ENCODE data around the gene HOXB2. TPM values are rescaled to one million over a fixed set of nuclear protein-coding genes. Genes with fewer than 3 reads are reported as not detected.
A peak's percentile ranks its signal among the peaks of the same experiment; 100 is the strongest.

Gene HOXB2
- total and polyA plus RNA-seq, 9 of the 15 experiments (the other 6 are each of a cell fraction or from before 2014, with no cell fraction given): 2.1 to 97.7 (median 21.2) TPM

DNA sequence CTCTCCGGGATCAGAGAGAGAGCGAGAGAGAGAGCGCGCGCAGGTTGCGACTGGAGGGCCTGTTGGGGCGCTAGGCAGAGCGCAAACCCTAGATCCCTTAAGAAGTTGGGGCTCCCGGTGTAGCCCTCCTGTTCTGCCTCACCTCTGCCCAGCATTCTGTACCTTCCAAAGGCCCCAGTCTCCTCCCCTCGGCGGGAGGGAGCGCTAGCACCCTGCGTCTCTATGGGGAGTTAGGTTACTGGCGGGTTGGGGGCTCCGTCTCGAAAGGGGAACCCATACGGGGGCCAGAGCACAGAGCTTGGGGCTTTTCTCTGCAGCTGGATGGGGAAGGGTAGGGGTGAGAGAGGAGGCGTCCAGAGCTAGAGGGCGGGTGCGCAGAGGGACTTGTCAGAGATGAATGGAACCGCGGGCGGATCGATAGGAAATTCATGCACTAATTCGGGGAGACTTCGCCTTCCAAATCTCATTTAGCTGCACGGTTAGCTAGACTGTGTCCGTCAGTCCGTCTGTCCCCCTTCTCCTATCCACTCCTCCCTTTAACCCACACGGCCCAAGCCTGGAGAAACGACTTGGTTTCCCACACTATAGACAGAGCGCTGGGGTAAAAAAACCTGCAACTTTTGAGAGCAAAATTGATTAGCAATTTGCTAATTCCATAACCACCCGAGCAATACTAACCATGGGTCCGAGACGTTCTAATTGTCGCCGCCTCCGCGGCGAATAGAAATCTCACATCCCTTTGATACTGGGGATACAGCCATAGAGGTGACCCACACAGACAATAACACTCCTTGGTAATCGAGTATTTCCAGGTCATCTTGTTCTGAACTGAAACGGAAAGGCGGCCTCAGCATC, 33.9 kb upstream of the HOXB2 start (continued):
- TF ChIP-seq CHD1 (IDR thresholded peaks at IDR 0.05; ENCODE audit: low read length): peak; percentile 67
- TF ChIP-seq, protein P1, sequence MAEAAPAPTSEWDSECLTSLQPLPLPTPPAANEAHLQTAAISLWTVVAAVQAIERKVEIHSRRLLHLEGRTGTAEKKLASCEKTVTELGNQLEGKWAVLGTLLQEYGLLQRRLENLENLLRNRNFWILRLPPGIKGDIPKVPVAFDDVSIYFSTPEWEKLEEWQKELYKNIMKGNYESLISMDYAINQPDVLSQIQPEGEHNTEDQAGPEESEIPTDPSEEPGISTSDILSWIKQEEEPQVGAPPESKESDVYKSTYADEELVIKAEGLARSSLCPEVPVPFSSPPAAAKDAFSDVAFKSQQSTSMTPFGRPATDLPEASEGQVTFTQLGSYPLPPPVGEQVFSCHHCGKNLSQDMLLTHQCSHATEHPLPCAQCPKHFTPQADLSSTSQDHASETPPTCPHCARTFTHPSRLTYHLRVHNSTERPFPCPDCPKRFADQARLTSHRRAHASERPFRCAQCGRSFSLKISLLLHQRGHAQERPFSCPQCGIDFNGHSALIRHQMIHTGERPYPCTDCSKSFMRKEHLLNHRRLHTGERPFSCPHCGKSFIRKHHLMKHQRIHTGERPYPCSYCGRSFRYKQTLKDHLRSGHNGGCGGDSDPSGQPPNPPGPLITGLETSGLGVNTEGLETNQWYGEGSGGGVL (CRISPR knock-in tag; IDR thresholded peaks at IDR 0.05): no peak
- 0 out of 2 replicates have a peak, but pooled peaks have one; percentile 8 for TF ChIP-seq RAD51 (IDR thresholded peaks at IDR 0.05; ENCODE audit: borderline replicate concordance, low read depth)
- no peak for TF ChIP-seq BCL6 (CRISPR knock-in tag; IDR thresholded peaks at IDR 0.05)
- TF ChIP-seq SMARCE1 (IDR thresholded peaks at IDR 0.05): 0 out of 2 replicates have a peak, but pooled peaks have one; percentile 39
- TF ChIP-seq PYGO2 (tag; IDR thresholded peaks at IDR 0.05): no peak
- TF ChIP-seq, protein P2, sequence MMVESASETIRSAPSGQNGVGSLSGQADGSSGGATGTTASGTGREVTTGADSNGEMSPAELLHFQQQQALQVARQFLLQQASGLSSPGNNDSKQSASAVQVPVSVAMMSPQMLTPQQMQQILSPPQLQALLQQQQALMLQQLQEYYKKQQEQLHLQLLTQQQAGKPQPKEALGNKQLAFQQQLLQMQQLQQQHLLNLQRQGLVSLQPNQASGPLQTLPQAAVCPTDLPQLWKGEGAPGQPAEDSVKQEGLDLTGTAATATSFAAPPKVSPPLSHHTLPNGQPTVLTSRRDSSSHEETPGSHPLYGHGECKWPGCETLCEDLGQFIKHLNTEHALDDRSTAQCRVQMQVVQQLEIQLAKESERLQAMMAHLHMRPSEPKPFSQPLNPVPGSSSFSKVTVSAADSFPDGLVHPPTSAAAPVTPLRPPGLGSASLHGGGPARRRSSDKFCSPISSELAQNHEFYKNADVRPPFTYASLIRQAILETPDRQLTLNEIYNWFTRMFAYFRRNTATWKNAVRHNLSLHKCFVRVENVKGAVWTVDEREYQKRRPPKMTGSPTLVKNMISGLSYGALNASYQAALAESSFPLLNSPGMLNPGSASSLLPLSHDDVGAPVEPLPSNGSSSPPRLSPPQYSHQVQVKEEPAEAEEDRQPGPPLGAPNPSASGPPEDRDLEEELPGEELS (CRISPR knock-in tag; IDR thresholded peaks at IDR 0.05; ENCODE audit: borderline replicate concordance): no peak
- TF ChIP-seq ILF3 (IDR thresholded peaks at IDR 0.05; ENCODE audit: borderline replicate concordance): no peak
- TF ChIP-seq KHSRP (IDR thresholded peaks at IDR 0.05): no peak
- TF ChIP-seq ZNF311 (CRISPR knock-in tag; IDR thresholded peaks at IDR 0.05): no peak
- no peak for TF ChIP-seq KLF1 (tag; IDR thresholded peaks at IDR 0.05)
- TF ChIP-seq, protein P3, sequence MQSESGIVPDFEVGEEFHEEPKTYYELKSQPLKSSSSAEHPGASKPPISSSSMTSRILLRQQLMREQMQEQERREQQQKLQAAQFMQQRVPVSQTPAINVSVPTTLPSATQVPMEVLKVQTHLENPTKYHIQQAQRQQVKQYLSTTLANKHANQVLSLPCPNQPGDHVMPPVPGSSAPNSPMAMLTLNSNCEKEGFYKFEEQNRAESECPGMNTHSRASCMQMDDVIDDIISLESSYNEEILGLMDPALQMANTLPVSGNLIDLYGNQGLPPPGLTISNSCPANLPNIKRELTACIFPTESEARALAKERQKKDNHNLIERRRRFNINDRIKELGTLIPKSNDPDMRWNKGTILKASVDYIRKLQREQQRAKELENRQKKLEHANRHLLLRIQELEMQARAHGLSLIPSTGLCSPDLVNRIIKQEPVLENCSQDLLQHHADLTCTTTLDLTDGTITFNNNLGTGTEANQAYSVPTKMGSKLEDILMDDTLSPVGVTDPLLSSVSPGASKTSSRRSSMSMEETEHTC (IDR thresholded peaks at IDR 0.05): no peak
- TF ChIP-seq, protein P4, sequence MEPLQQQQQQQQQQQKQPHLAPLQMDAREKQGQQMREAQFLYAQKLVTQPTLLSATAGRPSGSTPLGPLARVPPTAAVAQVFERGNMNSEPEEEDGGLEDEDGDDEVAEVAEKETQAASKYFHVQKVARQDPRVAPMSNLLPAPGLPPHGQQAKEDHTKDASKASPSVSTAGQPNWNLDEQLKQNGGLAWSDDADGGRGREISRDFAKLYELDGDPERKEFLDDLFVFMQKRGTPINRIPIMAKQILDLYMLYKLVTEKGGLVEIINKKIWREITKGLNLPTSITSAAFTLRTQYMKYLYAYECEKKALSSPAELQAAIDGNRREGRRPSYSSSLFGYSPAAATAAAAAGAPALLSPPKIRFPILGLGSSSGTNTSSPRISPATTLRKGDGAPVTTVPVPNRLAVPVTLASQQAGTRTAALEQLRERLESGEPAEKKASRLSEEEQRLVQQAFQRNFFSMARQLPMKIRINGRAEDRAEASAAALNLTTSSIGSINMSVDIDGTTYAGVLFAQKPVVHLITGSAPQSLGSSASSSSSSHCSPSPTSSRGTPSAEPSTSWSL (CRISPR knock-in tag; IDR thresholded peaks at IDR 0.05; ENCODE audit: borderline replicate concordance): no peak
- TF ChIP-seq, protein P5, sequence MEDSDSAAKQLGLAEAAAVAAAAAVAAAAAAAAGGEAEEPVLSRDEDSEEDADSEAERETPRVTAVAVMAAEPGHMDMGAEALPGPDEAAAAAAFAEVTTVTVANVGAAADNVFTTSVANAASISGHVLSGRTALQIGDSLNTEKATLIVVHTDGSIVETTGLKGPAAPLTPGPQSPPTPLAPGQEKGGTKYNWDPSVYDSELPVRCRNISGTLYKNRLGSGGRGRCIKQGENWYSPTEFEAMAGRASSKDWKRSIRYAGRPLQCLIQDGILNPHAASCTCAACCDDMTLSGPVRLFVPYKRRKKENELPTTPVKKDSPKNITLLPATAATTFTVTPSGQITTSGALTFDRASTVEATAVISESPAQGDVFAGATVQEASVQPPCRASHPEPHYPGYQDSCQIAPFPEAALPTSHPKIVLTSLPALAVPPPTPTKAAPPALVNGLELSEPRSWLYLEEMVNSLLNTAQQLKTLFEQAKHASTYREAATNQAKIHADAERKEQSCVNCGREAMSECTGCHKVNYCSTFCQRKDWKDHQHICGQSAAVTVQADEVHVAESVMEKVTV (CRISPR knock-in tag; IDR thresholded peaks at IDR 0.05): no peak
- TF ChIP-seq, protein P6, sequence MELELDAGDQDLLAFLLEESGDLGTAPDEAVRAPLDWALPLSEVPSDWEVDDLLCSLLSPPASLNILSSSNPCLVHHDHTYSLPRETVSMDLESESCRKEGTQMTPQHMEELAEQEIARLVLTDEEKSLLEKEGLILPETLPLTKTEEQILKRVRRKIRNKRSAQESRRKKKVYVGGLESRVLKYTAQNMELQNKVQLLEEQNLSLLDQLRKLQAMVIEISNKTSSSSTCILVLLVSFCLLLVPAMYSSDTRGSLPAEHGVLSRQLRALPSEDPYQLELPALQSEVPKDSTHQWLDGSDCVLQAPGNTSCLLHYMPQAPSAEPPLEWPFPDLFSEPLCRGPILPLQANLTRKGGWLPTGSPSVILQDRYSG (tag; conservative IDR thresholded peaks at IDR 0.05; ENCODE audit: low read depth): no peak
- no peak for TF ChIP-seq NUFIP1 (IDR thresholded peaks at IDR 0.05; ENCODE audit: partially characterized antibody)
